Neuronal stem cell (in vitro differentiated cells): ENCODE results near the gene ASPG.

ENCODE experiments used
- DNase-seq: peaks from one replicate; pipeline ENCODE4 v3.0.0-alpha.2; 2013; ENCODE audit warnings: low spot score
- H2AFZ ChIP-seq: one replicate; pipeline ENCODE4 v1.6.1; 2013; ENCODE audit warnings: mild to moderate bottlenecking, low read length, inconsistent platforms
- H2AK5ac ChIP-seq: 2 replicates; pipeline ENCODE4 v1.6.1; 2013; ENCODE audit warnings: low read depth, mild to moderate bottlenecking, inconsistent platforms, low read length, moderate library complexity, mixed read lengths
- H2BK120ac ChIP-seq: 2 replicates; pipeline ENCODE4 v1.6.1; 2013; ENCODE audit warnings: low read depth, mild to moderate bottlenecking, inconsistent platforms, low read length, moderate library complexity, mixed read lengths
- H2BK12ac ChIP-seq: one replicate; pipeline ENCODE4 v1.6.1; 2013; ENCODE audit warnings: low read length, inconsistent platforms
- H2BK15ac ChIP-seq: 2 replicates; pipeline ENCODE4 v1.6.1; 2013; ENCODE audit warnings: mild to moderate bottlenecking, low read length, inconsistent platforms, mixed read lengths
- H2BK5ac ChIP-seq: one replicate; pipeline ENCODE4 v1.6.1; 2013; ENCODE audit warnings: inconsistent platforms, mild to moderate bottlenecking, low read length, moderate library complexity
- H3K14ac ChIP-seq: one replicate; pipeline ENCODE4 v1.6.1; 2013; ENCODE audit warnings: low read length, inconsistent platforms
- H3K18ac ChIP-seq: 2 replicates; pipeline ENCODE4 v1.6.1; 2013; ENCODE audit warnings: low read length, inconsistent platforms
- H3K23ac ChIP-seq: 2 replicates; pipeline ENCODE4 v1.6.1; 2013; ENCODE audit warnings: low read depth, mild to moderate bottlenecking, mixed read lengths, low read length, inconsistent platforms; ENCODE audit not compliant: poor library complexity
- H3K27ac ChIP-seq: replicated peaks from 3 replicates; pipeline ENCODE4 v1.5.1; 2013; ENCODE audit warnings: low read length, inconsistent platforms
- H3K27me3 ChIP-seq, 3 experiments: 2 replicates each; pipeline ENCODE4 v1.6.1; 2013; ENCODE audit warnings: low read length in 3 of 3, mild to moderate bottlenecking in 2 of 3, inconsistent platforms in 1 of 3, low read depth in 1 of 3, mixed read lengths in 1 of 3, moderate library complexity in 1 of 3; ENCODE audit not compliant: control insufficient read depth in 3 of 3, insufficient read depth in 3 of 3
- H3K36me3 ChIP-seq, 2 donors: replicated peaks in 1 of 2; 2 replicates each; pipeline ENCODE4 v1.6.1; 2013; ENCODE audit warnings: low read length in 2 of 2; ENCODE audit not compliant: control insufficient read depth in 2 of 2, insufficient read depth in 2 of 2
- H3K4ac ChIP-seq: 2 replicates; pipeline ENCODE4 v1.6.1; 2013; ENCODE audit warnings: inconsistent platforms, mild to moderate bottlenecking, low read length, moderate library complexity
- H3K4me1 ChIP-seq, 2 donors: 1 replicate in 1 of 2; 2 replicates in 1 of 2; pipeline ENCODE4 v1.6.1; 2013; ENCODE audit warnings: low read length in 2 of 2, low read depth in 1 of 2; ENCODE audit not compliant: control insufficient read depth in 2 of 2, insufficient read depth in 1 of 2
- H3K4me2 ChIP-seq: one replicate; pipeline ENCODE4 v1.6.1; 2013; ENCODE audit warnings: mild to moderate bottlenecking, low read length, inconsistent platforms; ENCODE audit not compliant: insufficient read depth, poor library complexity, severe bottlenecking
- H3K4me3 ChIP-seq, 2 donors: 2 replicates each; pipeline ENCODE4 v1.5.1; 2013; ENCODE audit warnings: low read length in 2 of 2, mild to moderate bottlenecking in 2 of 2, inconsistent platforms in 1 of 2, moderate library complexity in 1 of 2
- H3K79me1 ChIP-seq: one replicate; pipeline ENCODE4 v1.6.1; 2013; ENCODE audit warnings: low read depth, mild to moderate bottlenecking, inconsistent platforms, low read length, moderate library complexity
- H3K9ac ChIP-seq: one replicate; pipeline ENCODE4 v1.6.1; 2013; ENCODE audit warnings: mild to moderate bottlenecking, low read depth, low read length, inconsistent platforms; ENCODE audit not compliant: poor library complexity
- H3K9me3 ChIP-seq, 2 donors: replicated peaks in 1 of 2; 2 replicates each; pipeline versions ENCODE3 to v1.6.1; 2013; ENCODE audit warnings: low read length in 2 of 2, mild to moderate bottlenecking in 2 of 2, inconsistent platforms in 1 of 2, low read depth in 1 of 2, mixed read lengths in 1 of 2, moderate library complexity in 1 of 2; ENCODE audit not compliant: control insufficient read depth in 2 of 2, insufficient read depth in 1 of 2
- H4K8ac ChIP-seq: one replicate; pipeline ENCODE4 v1.6.1; 2013; ENCODE audit warnings: low read depth, mild to moderate bottlenecking, inconsistent platforms, low read length, moderate library complexity
- H4K91ac ChIP-seq: one replicate; pipeline ENCODE4 v1.6.1; 2013; ENCODE audit warnings: low read length, low read depth, mild to moderate bottlenecking, inconsistent platforms; ENCODE audit not compliant: poor library complexity
- WGBS, 2 donors: extraction: QIAGEN DNeasy Blood & Tissue Kit; methylation state at CpG; one replicate each; pipeline ENCODE4 v1.1.7; 2013; ENCODE audit warnings: missing lambda C conversion rate in 2 of 2, mixed read lengths in 1 of 2; ENCODE audit not compliant: insufficient read length in 2 of 2, insufficient replicate concordance in 1 of 2; ENCODE audit errors: extremely low coverage in 2 of 2; 5-methylcytosine and 5-hydroxymethylcytosine counted together

The ASPG gene

DNA sequence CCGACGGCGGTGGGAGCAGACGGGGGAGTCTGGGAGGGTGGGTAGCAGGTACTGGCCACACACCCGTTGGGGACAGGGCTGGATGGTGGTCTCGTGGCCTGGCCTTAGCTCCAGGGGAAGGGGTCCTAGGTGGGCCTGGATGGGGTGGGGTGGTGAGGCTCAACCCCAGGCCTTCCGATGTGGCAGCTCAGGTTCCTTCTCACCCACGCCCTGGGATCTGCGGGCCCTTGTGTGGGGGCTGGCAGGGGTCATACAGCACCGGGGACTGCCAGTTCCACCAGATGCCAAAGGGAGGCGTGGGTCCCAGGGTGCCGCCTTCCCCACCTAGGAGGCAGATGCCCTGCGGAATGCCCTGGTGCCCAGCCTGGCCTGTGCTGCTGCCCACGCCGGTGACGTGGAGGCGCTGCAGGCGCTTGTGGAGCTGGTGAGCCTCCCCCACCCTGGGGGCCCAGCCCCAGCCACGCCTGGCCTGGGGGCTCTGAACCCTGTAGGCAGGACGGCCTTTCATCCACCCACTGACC is 21.0 kb downstream of the ASPG start:
- no CpG with 5 or more reads among the region's 20 CpGs for WGBS, 2 donors
- Histone ChIP-seq H2BK5ac (peak overlapping the region; percentile 78), H2AFZ (no peak overlapping the region), H3K79me1 (peaks cover 2% of the 10 kb centered on the region), H3K9ac (peak overlapping the region; percentile 53), H3K4ac (peak overlapping the region; percentile 19), H2BK12ac (peak overlapping the region; percentile 35), H2AK5ac (peak overlapping the region; percentile 99), H3K4me3 (no peak overlapping the region), H3K27me3 (peaks cover 0 to 30% (median 0%) of the 10 kb centered on the region in 3 experiments), H2BK120ac (peak overlapping the region; percentile 28), H3K27ac (no peak overlapping the region), H3K36me3 (no peaks in the 10 kb centered on the region), H3K14ac (peak overlapping the region; percentile 49), H3K18ac (peak overlapping the region; percentile 73), H4K8ac (no peak overlapping the region), H3K23ac (no peak overlapping the region), H3K9me3 (no peaks in the 10 kb centered on the region), H2BK15ac (peak overlapping the region; percentile 98), H3K4me2 (no peak overlapping the region), H4K91ac (peak overlapping the region; percentile 48), H3K4me1 (peaks cover 15 to 28% of the 10 kb centered on the region in 2 donors)
- no peak for DNase-seq

DNA sequence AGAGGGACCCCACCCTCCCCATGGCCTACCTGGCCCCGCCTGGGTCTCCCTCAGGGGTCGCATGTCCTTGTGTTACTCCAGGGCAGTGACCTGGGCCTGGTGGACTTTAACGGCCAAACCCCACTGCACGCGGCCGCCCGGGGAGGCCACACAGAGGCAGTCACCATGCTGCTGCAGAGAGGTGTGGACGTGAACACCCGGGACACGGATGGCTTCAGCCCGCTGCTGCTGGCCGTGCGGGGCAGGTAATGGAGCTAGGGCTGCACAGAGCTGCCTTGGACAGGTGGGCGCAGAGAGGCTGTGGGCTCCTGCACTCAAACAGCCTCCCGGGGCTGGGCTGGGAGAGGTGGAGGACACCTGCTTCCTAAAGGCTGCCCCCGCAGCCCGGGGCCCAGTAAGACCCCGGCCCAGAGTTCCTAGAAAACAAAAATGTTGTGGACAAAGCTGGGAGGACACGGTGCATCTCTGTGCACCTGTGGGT is 21.6 kb downstream of the ASPG start:
- H3K27ac ChIP-seq: no peak overlapping the region
- peak overlapping the region; percentile 48 for H4K91ac ChIP-seq
- H3K4me3 ChIP-seq: no peak overlapping the region
- no peak overlapping the region for H3K14ac ChIP-seq
- H3K36me3 ChIP-seq: no peaks in the 10 kb centered on the region
- peaks cover 15 to 28% of the 10 kb centered on the region in 2 donors for H3K4me1 ChIP-seq
- WGBS, 2 donors: no CpG with 5 or more reads among the region's 19 CpGs
- no peak overlapping the region for H2AFZ ChIP-seq
- peak overlapping the region; percentile 84 for H2BK120ac ChIP-seq
- no peak overlapping the region for H4K8ac ChIP-seq
- H3K23ac ChIP-seq: peak overlapping the region; percentile 65
- H2BK12ac ChIP-seq: peak overlapping the region; percentile 100
- peak overlapping the region; percentile 89 for H3K4ac ChIP-seq
- DNase-seq: no peak
- peaks cover 0 to 24% (median 0%) of the 10 kb centered on the region in 3 experiments for H3K27me3 ChIP-seq
- no peak overlapping the region for H3K4me2 ChIP-seq
- H3K9ac ChIP-seq: peak overlapping the region; percentile 53
- peak overlapping the region; percentile 78 for H2BK5ac ChIP-seq
- peak overlapping the region; percentile 99 for H2AK5ac ChIP-seq
- H2BK15ac ChIP-seq: peak overlapping the region; percentile 98
- H3K18ac ChIP-seq: peak overlapping the region; percentile 44
- H3K9me3 ChIP-seq: no peaks in the 10 kb centered on the region
- peaks cover 2% of the 10 kb centered on the region for H3K79me1 ChIP-seq

DNA sequence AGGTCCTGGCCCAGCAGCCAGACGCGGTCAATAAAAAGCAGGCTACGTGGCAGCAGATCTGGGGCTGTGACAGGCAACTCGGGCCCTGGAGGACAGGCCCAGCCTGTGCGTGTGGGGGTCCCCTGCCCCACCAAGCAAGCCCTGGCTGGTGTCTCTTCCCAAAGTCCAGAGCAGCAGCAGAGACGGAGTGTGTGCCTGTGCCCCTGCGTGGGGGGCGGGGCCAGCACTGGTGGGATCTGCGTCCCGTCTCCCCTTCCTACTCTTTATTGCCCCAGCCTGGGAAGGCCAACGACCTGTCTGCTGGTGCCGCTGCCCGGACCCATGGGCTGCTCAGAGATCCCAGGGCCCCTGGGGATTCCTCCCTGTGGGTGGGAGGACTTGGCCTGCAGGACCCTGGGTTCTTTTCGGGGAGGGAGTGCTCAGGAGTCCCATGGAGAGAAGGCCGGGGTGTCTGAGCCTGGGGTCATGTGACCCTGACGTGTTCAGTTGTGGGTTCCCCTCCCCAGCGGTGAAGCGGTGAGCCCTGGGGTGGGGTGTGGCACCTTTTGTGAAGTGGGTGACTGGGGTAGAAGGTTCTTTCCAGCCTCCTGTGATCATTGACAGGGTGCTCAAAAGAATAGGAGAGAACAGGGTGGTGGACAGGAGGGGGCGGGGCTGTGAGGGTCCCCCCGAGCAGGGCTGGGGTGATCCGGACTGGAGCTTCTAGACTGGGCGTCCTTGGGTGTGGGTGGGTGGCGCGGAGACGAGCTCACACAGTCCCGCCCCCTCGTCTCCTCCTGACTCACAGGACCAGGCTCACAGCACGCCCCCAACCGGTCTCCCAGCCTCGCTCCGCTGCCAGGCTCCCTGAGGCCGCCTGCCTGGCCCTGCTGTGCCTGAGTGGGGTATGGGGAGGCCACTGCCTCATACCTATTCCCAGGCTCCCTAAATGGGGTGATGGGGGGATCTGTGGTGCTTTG is 22.4 kb downstream of the ASPG start:
- H3K4me2 ChIP-seq: peak overlapping the region; percentile 32
- peak overlapping the region; percentile 88 for H2BK5ac ChIP-seq
- DNase-seq: no peak
- peak overlapping the region; percentile 65 for H2AFZ ChIP-seq
- peak overlapping the region; percentile 39 for H4K91ac ChIP-seq
- H2BK15ac ChIP-seq: peak overlapping the region; percentile 98
- no peak overlapping the region for H3K14ac ChIP-seq
- peak overlapping the region; percentile 84 for H2BK120ac ChIP-seq
- peak overlapping the region; percentile 65 for H4K8ac ChIP-seq
- no peaks in the 10 kb centered on the region for H3K9me3 ChIP-seq
- no peak overlapping the region for H3K4ac ChIP-seq
- peaks cover 0 to 25% (median 0%) of the 10 kb centered on the region in 3 experiments for H3K27me3 ChIP-seq
- no peaks in the 10 kb centered on the region for H3K36me3 ChIP-seq
- peak overlapping the region; percentile 44 for H3K18ac ChIP-seq
- H3K79me1 ChIP-seq: peaks cover 2% of the 10 kb centered on the region
- H2AK5ac ChIP-seq: peak overlapping the region; percentile 99
- no peak overlapping the region for H3K23ac ChIP-seq
- peak overlapping the region; percentile 44 for H3K9ac ChIP-seq
- H3K27ac ChIP-seq: no peak overlapping the region
- H3K4me3 ChIP-seq: no peak overlapping the region
- peaks cover 15 to 28% of the 10 kb centered on the region in 2 donors for H3K4me1 ChIP-seq
- peak overlapping the region; percentile 8 for H2BK12ac ChIP-seq
- WGBS, 2 donors: no CpG with 5 or more reads among the region's 32 CpGs
